NCI-H1105 (cell line): ENCODE measurements around the gene ANKRD12.

Experiments used
- DNase-seq: peaks from one replicate; lab custom pipeline; 2025; lab: John Stamatoyannopoulos, UW

ANKRD12 gene

GRCh38 chr18:9106800-9107584 is 29.6 kb upstream of the ANKRD12 start:
- DNase-seq = no peak

- DNase-seq = no peak
These were observed 27.7 kb upstream of the ANKRD12 start for GRCh38 chr18:9108911-9109310.

GRCh38 chr18:9109523-9109922 is 27.1 kb upstream of the ANKRD12 start:
- DNase-seq = no peak

- no peak for DNase-seq
These were observed 23.0 kb upstream of the ANKRD12 start for GRCh38 chr18:9113468-9114149.

GRCh38 chr18:9115984-9116383 is 20.6 kb upstream of the ANKRD12 start:
- no peak for DNase-seq

GRCh38 chr18:9117980-9118841 is 18.4 kb upstream of the ANKRD12 start:
- no peak for DNase-seq

GRCh38 chr18:9120796-9121195 is 15.8 kb upstream of the ANKRD12 start:
- DNase-seq = no peak

- no peak for DNase-seq
These were observed 13.1 kb upstream of the ANKRD12 start for GRCh38 chr18:9123520-9123919.

GRCh38 chr18:9124824-9125223 is 11.8 kb upstream of the ANKRD12 start:
- no peak for DNase-seq

GRCh38 chr18:9126337-9126736 is 10.2 kb upstream of the ANKRD12 start:
- no peak for DNase-seq

GRCh38 chr18:9130195-9130594 is 6.4 kb upstream of the ANKRD12 start:
- no peak for DNase-seq

- DNase-seq = no peak
These were observed 5.8 kb upstream of the ANKRD12 start for GRCh38 chr18:9130806-9131205.

GRCh38 chr18:9132628-9133027 is 4.0 kb upstream of the ANKRD12 start:
- no peak for DNase-seq

GRCh38 chr18:9133225-9133624 is 3.4 kb upstream of the ANKRD12 start:
- DNase-seq = no peak

- no peak for DNase-seq
These were observed 1.3 kb upstream of the ANKRD12 start for GRCh38 chr18:9135081-9135911.

- peak; percentile 57 for DNase-seq
These were observed 668 bp upstream of the ANKRD12 start for GRCh38 chr18:9135912-9136314.

- DNase-seq = peak; percentile 30
These were observed 836 bp downstream of the ANKRD12 start for GRCh38 chr18:9137168-9138066.

GRCh38 chr18:9139400-9140039 is 2.9 kb downstream of the ANKRD12 start:
- no peak for DNase-seq

GRCh38 chr18:9140381-9140780 is 3.8 kb downstream of the ANKRD12 start:
- no peak for DNase-seq

- DNase-seq = no peak
These were observed 4.4 kb downstream of the ANKRD12 start for GRCh38 chr18:9140984-9141383.
